ENCODE data around the gene SRSF1.

SRSF1 gene

GRCh38 chr17:57995076-57995956, 11.7 kb downstream of the SRSF1 start:
- Histone ChIP-seq H3K9me3 (ENCODE audit: control insufficient read depth, insufficient read depth, low read length) (no peaks in the 10 kb centered on the region), H3K4me3 (ENCODE audit: low read depth, low read length) (no peak overlapping the region), H3K9ac (ENCODE audit: low read depth, low read length) (no peak overlapping the region), H3K27me3 (ENCODE audit: control insufficient read depth, insufficient read depth, low read length) (no peaks in the 10 kb centered on the region), H3K36me3 (ENCODE audit: control insufficient read depth, insufficient read depth, low read length) (no peaks in the 10 kb centered on the region), H3K4me1 (ENCODE audit: control insufficient read depth, insufficient read depth, low read length) (peaks cover 10% of the 10 kb centered on the region)

GRCh38 chr17:57994436-57994835, 12.6 kb downstream of the SRSF1 start:
- peaks cover 10% of the 10 kb centered on the region for H3K4me1 ChIP-seq (ENCODE audit: control insufficient read depth, insufficient read depth, low read length)
- H3K27me3 ChIP-seq (ENCODE audit: control insufficient read depth, insufficient read depth, low read length), result no peaks in the 10 kb centered on the region
- H3K4me3 ChIP-seq (ENCODE audit: low read depth, low read length), result no peak overlapping the region
- H3K9me3 ChIP-seq (ENCODE audit: control insufficient read depth, insufficient read depth, low read length), result no peaks in the 10 kb centered on the region
- no peak overlapping the region for H3K9ac ChIP-seq (ENCODE audit: low read depth, low read length)
- no peaks in the 10 kb centered on the region for H3K36me3 ChIP-seq (ENCODE audit: control insufficient read depth, insufficient read depth, low read length)

GRCh38 chr17:57993471-57994365, 13.3 kb downstream of the SRSF1 start:
- H3K4me1 ChIP-seq (ENCODE audit: control insufficient read depth, insufficient read depth, low read length), result peaks cover 10% of the 10 kb centered on the region
- no peak overlapping the region for H3K4me3 ChIP-seq (ENCODE audit: low read depth, low read length)
- no peak overlapping the region for H3K9ac ChIP-seq (ENCODE audit: low read depth, low read length)

DNA sequence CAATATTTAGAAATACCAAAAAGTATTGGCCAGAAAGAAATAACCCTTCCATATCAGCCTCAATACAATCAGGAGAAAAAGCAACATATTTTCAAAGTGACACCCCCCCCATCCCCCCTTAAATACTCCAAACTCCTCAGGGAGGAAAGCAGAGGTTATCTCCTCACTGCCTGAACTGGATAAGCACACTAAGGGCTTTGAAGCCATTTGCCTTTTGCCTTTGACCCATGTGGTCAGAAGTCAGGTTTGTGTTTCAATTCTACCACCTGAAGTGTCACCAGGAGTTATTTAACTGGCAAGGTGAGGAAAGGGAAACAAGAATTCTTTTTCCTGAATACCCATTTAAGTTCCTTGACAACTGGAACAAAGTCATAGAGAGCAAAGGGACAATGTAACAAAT, 15.5 kb downstream of the SRSF1 start:
- no peak overlapping the region for H3K9ac ChIP-seq (ENCODE audit: low read depth, low read length)

More at GRCh38 chr17:57993471-57994365, 13.3 kb downstream of the SRSF1 start:
- Histone ChIP-seq H3K9me3 (ENCODE audit: control insufficient read depth, insufficient read depth, low read length) (no peaks in the 10 kb centered on the region), H3K36me3 (ENCODE audit: control insufficient read depth, insufficient read depth, low read length) (no peaks in the 10 kb centered on the region), H3K27me3 (ENCODE audit: control insufficient read depth, insufficient read depth, low read length) (no peaks in the 10 kb centered on the region)

GRCh38 chr17:57990037-57990436, 17.0 kb downstream of the SRSF1 start:
- no peaks in the 10 kb centered on the region for H3K36me3 ChIP-seq (ENCODE audit: control insufficient read depth, insufficient read depth, low read length)
- H3K9me3 ChIP-seq (ENCODE audit: control insufficient read depth, insufficient read depth, low read length), result no peaks in the 10 kb centered on the region
- H3K4me1 ChIP-seq (ENCODE audit: control insufficient read depth, insufficient read depth, low read length), result peaks cover 10% of the 10 kb centered on the region
- no peak overlapping the region for H3K9ac ChIP-seq (ENCODE audit: low read depth, low read length)
- H3K4me3 ChIP-seq (ENCODE audit: low read depth, low read length), result no peak overlapping the region
- no peaks in the 10 kb centered on the region for H3K27me3 ChIP-seq (ENCODE audit: control insufficient read depth, insufficient read depth, low read length)

More for the DNA sequence above, 15.5 kb downstream of the SRSF1 start:
- Histone ChIP-seq H3K36me3 (ENCODE audit: control insufficient read depth, insufficient read depth, low read length) (no peaks in the 10 kb centered on the region), H3K9me3 (ENCODE audit: control insufficient read depth, insufficient read depth, low read length) (no peaks in the 10 kb centered on the region), H3K4me3 (ENCODE audit: low read depth, low read length) (no peak overlapping the region), H3K4me1 (ENCODE audit: control insufficient read depth, insufficient read depth, low read length) (peaks cover 10% of the 10 kb centered on the region), H3K27me3 (ENCODE audit: control insufficient read depth, insufficient read depth, low read length) (no peaks in the 10 kb centered on the region)

- Histone ChIP-seq H3K9ac (ENCODE audit: low read depth, low read length) (no peak overlapping the region), H3K4me1 (ENCODE audit: control insufficient read depth, insufficient read depth, low read length) (no peaks in the 10 kb centered on the region), H3K27me3 (ENCODE audit: control insufficient read depth, insufficient read depth, low read length) (no peaks in the 10 kb centered on the region), H3K4me3 (ENCODE audit: low read depth, low read length) (peak overlapping the region; percentile 86), H3K36me3 (ENCODE audit: control insufficient read depth, insufficient read depth, low read length) (no peaks in the 10 kb centered on the region), H3K9me3 (ENCODE audit: control insufficient read depth, insufficient read depth, low read length) (no peaks in the 10 kb centered on the region)
Observed at GRCh38 chr17:57988301-57989250, 18.5 kb downstream of the SRSF1 start.

DNA sequence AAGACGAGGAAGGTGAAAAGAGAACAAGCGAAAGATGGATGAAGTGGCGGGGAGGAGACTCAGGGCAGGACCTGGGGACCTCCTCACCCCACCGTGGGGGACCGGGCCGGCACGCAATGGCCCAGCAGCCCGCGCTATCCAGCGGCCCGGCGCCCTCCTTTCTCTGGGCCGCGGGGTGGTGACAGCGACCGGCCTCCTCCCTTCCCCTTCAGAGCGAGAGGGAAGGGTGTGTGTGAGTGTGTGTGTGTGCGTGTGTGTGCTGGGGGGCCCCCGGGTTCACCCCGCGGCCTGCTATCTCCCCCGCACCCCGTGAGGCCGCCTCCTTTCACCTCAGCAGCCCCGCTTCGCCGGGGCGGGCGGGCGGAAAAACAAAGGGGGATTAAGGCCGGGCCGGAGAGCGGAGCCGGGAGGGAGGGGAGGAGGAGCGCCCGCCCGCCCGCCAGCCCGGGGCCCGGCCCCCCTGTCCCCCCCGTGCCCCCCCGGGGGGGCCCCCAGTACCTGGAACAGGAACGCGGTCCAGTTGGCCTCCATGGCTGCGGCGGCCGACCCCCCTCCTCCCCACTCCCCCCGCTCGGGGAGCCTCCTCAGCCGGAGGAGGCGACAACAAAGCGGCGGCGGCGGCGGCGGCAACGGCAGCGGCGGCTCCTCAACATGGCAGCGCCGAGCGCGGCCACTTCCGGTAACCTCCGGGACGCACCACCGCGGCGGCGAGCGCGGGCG, 19.3 kb downstream of the SRSF1 start, which contains the start of gene VEZF1:
Gene VEZF1 (minus strand): TSS at position 674 of the 720 bp plus-strand sequence. CDS start 143 bp downstream, at position 531.
- Histone ChIP-seq H3K36me3 (ENCODE audit: control insufficient read depth, insufficient read depth, low read length) (no peaks in the 10 kb centered on the region), H3K9ac (ENCODE audit: low read depth, low read length) (peak within 1 kb of the TSS; percentile 17), H3K9me3 (ENCODE audit: control insufficient read depth, insufficient read depth, low read length) (no peaks in the 10 kb centered on the region), H3K4me3 (ENCODE audit: low read depth, low read length) (peak within 1 kb of the TSS; percentile 86), H3K27me3 (ENCODE audit: control insufficient read depth, insufficient read depth, low read length) (no peaks in the 10 kb centered on the region), H3K4me1 (ENCODE audit: control insufficient read depth, insufficient read depth, low read length) (no peaks in the 10 kb centered on the region)

DNA sequence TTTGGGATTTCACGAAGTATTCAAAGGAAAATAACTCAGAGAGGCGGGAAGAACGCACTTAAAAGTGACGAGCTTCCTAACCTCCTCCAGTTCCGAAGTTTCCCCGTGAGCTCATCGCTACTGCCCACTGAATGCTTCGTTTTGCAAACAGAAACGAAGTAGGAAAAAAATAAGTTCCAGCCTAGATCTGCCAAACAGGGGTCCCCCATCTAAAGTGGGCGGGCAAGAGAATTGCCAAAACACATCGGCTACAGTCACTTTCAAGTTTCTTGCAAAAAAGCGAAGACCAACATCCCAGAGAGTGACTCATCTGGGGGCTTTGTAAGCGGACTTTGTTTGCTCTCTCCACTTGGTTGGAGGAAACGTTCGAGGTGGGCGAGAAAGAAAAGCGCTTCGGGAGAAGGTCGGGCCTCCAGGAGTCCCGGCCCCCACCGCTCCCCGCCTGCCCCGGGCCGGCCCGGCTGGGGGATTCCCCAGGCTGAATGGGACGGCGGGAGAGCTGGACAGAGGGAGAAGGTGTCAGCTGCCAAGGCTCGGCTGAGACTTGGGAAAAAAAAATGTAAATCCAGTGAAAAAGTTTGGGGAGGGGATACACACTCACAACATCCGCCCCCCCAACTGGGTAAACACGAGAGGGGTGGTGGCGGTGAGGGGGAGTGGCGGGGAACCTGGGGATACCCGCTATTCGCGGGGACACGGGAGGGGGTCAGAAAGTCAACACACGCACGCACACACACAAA, 20.0 kb downstream of the SRSF1 start:
- no peaks in the 10 kb centered on the region for H3K4me1 ChIP-seq (ENCODE audit: control insufficient read depth, insufficient read depth, low read length)
- peak overlapping the region; percentile 48 for H3K4me3 ChIP-seq (ENCODE audit: low read depth, low read length)
- no peaks in the 10 kb centered on the region for H3K36me3 ChIP-seq (ENCODE audit: control insufficient read depth, insufficient read depth, low read length)
- no peaks in the 10 kb centered on the region for H3K27me3 ChIP-seq (ENCODE audit: control insufficient read depth, insufficient read depth, low read length)
- peak overlapping the region; percentile 17 for H3K9ac ChIP-seq (ENCODE audit: low read depth, low read length)
- H3K9me3 ChIP-seq (ENCODE audit: control insufficient read depth, insufficient read depth, low read length), result no peaks in the 10 kb centered on the region

- no peak overlapping the region for H3K4me3 ChIP-seq (ENCODE audit: low read depth, low read length)
- H3K27me3 ChIP-seq (ENCODE audit: control insufficient read depth, insufficient read depth, low read length), result no peaks in the 10 kb centered on the region
- no peaks in the 10 kb centered on the region for H3K9me3 ChIP-seq (ENCODE audit: control insufficient read depth, insufficient read depth, low read length)
- no peaks in the 10 kb centered on the region for H3K36me3 ChIP-seq (ENCODE audit: control insufficient read depth, insufficient read depth, low read length)
- no peak overlapping the region for H3K9ac ChIP-seq (ENCODE audit: low read depth, low read length)
- no peaks in the 10 kb centered on the region for H3K4me1 ChIP-seq (ENCODE audit: control insufficient read depth, insufficient read depth, low read length)
Observed at GRCh38 chr17:57985675-57985974, 21.4 kb downstream of the SRSF1 start.

GRCh38 chr17:57984936-57985674, 21.9 kb downstream of the SRSF1 start:
- no peak overlapping the region for H3K4me3 ChIP-seq (ENCODE audit: low read depth, low read length)
- H3K36me3 ChIP-seq (ENCODE audit: control insufficient read depth, insufficient read depth, low read length), result no peaks in the 10 kb centered on the region
- H3K9ac ChIP-seq (ENCODE audit: low read depth, low read length), result no peak overlapping the region
- H3K4me1 ChIP-seq (ENCODE audit: control insufficient read depth, insufficient read depth, low read length), result no peaks in the 10 kb centered on the region
- no peaks in the 10 kb centered on the region for H3K9me3 ChIP-seq (ENCODE audit: control insufficient read depth, insufficient read depth, low read length)
- no peaks in the 10 kb centered on the region for H3K27me3 ChIP-seq (ENCODE audit: control insufficient read depth, insufficient read depth, low read length)

All from iPS-15b (cell line).